Neural cell (in vitro differentiated cells): Measurements from ENCODE around the gene SLAMF6.

Experiments used
- EP300 ChIP-seq: fragments of 450-650 bp; conservative IDR thresholded peaks from 2 replicates; pipeline ENCODE4 v1.6.1; 2014; ENCODE audit warnings: antibody characterized with exemption, mild to moderate bottlenecking, moderate library complexity; ENCODE audit not compliant: poor library complexity, severe bottlenecking
- EZH2 ChIP-seq: fragments of 200-600, 300-800 bp; shearing (Covaris generic), sonication (generic); IDR thresholded peaks from 2 replicates; pipeline ENCODE4 v1.6.1; 2014; ENCODE audit warnings: antibody characterized with exemption, low read length, borderline replicate concordance, mild to moderate bottlenecking; ENCODE audit not compliant: insufficient read depth, poor library complexity, severe bottlenecking
- POLR2AphosphoS5 ChIP-seq: IDR thresholded peaks from 2 replicates; pipeline ENCODE4 v1.6.1; 2012
- SMC3 ChIP-seq: fragments of 450-650 bp; conservative IDR thresholded peaks from 2 replicates; pipeline ENCODE4 v1.6.1; 2014; ENCODE audit warnings: antibody characterized with exemption, mild to moderate bottlenecking, moderate library complexity; ENCODE audit not compliant: poor library complexity
- TAF1 ChIP-seq: IDR thresholded peaks from 2 replicates; pipeline ENCODE4 v1.6.1; 2012; ENCODE audit warnings: low read depth
- TF ChIP-seq, protein P1 (sequence below): fragments of 450-650 bp; IDR thresholded peaks from 2 replicates; pipeline ENCODE4 v1.5.1; 2014; ENCODE audit warnings: antibody characterized with exemption, mild to moderate bottlenecking, moderate library complexity; ENCODE audit not compliant: poor library complexity, severe bottlenecking
- TF ChIP-seq, protein P2 (sequence below): IDR thresholded peaks from 2 replicates; pipeline ENCODE4 v1.6.1; 2012; ENCODE audit warnings: borderline replicate concordance

DNA sequence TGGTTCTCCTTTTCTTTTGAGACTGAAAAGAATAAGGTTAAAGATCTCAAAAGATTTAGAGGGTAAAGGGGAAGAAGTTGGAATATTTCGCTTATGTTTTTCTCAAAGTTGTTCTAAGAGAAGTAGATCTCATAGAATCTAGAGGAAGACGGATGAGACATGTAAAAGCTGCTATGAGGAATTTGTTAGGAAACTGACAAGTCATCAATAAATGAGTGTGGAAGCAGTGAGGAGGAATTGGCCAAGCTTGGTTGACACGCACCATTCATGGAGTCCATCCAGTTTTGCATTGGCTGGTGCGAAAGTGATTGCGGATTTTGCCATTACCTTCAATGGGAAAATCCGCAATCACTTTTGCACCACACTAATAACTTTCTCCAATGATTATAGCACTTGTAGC lies 20.0 kb downstream of the SLAMF6 start:
- no peak for TF ChIP-seq POLR2AphosphoS5
- TF ChIP-seq EP300: no peak
- TF ChIP-seq, protein P1, sequence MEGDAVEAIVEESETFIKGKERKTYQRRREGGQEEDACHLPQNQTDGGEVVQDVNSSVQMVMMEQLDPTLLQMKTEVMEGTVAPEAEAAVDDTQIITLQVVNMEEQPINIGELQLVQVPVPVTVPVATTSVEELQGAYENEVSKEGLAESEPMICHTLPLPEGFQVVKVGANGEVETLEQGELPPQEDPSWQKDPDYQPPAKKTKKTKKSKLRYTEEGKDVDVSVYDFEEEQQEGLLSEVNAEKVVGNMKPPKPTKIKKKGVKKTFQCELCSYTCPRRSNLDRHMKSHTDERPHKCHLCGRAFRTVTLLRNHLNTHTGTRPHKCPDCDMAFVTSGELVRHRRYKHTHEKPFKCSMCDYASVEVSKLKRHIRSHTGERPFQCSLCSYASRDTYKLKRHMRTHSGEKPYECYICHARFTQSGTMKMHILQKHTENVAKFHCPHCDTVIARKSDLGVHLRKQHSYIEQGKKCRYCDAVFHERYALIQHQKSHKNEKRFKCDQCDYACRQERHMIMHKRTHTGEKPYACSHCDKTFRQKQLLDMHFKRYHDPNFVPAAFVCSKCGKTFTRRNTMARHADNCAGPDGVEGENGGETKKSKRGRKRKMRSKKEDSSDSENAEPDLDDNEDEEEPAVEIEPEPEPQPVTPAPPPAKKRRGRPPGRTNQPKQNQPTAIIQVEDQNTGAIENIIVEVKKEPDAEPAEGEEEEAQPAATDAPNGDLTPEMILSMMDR: no peak
- TF ChIP-seq TAF1: no peak
- no peak for TF ChIP-seq EZH2
- no peak for TF ChIP-seq SMC3
- TF ChIP-seq, protein P2, sequence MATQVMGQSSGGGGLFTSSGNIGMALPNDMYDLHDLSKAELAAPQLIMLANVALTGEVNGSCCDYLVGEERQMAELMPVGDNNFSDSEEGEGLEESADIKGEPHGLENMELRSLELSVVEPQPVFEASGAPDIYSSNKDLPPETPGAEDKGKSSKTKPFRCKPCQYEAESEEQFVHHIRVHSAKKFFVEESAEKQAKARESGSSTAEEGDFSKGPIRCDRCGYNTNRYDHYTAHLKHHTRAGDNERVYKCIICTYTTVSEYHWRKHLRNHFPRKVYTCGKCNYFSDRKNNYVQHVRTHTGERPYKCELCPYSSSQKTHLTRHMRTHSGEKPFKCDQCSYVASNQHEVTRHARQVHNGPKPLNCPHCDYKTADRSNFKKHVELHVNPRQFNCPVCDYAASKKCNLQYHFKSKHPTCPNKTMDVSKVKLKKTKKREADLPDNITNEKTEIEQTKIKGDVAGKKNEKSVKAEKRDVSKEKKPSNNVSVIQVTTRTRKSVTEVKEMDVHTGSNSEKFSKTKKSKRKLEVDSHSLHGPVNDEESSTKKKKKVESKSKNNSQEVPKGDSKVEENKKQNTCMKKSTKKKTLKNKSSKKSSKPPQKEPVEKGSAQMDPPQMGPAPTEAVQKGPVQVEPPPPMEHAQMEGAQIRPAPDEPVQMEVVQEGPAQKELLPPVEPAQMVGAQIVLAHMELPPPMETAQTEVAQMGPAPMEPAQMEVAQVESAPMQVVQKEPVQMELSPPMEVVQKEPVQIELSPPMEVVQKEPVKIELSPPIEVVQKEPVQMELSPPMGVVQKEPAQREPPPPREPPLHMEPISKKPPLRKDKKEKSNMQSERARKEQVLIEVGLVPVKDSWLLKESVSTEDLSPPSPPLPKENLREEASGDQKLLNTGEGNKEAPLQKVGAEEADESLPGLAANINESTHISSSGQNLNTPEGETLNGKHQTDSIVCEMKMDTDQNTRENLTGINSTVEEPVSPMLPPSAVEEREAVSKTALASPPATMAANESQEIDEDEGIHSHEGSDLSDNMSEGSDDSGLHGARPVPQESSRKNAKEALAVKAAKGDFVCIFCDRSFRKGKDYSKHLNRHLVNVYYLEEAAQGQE: no peak
